Hematopoietic multipotent progenitor cell treated with erythropoietin and hydrocortisone succinate and interleukin-3 and kit ligand, for 8 days (in vitro differentiated cells): ENCODE data around the gene PSMB11.

ENCODE experiments used
- DNase-seq: peaks from one replicate; pipeline ENCODE4 v3.0.0-alpha.2; 2015

Gene PSMB11

GRCh38 chr14:23015618-23016017 lies 26.4 kb upstream of the PSMB11 start:
- DNase-seq, result no peak

- DNase-seq, result no peak
These were observed 24.9 kb upstream of the PSMB11 start for GRCh38 chr14:23017091-23017490.

GRCh38 chr14:23018107-23018506 lies 23.9 kb upstream of the PSMB11 start:
- DNase-seq, result no peak

- DNase-seq, result peak; percentile 90
These were observed 21.6 kb upstream of the PSMB11 start for GRCh38 chr14:23020143-23021128.

- DNase-seq, result no peak
These were observed 20.6 kb upstream of the PSMB11 start for GRCh38 chr14:23021434-23021833.

GRCh38 chr14:23021889-23022442 lies 20.0 kb upstream of the PSMB11 start:
- no peak for DNase-seq

GRCh38 chr14:23023022-23023794 lies 18.8 kb upstream of the PSMB11 start:
- no peak for DNase-seq

- no peak for DNase-seq
These were observed 18.2 kb upstream of the PSMB11 start for GRCh38 chr14:23023795-23024152.

- no peak for DNase-seq
These were observed 17.4 kb upstream of the PSMB11 start for GRCh38 chr14:23024612-23025075.

GRCh38 chr14:23025151-23025814 lies 16.7 kb upstream of the PSMB11 start:
- no peak for DNase-seq

- DNase-seq, result no peak
These were observed 13.2 kb upstream of the PSMB11 start for GRCh38 chr14:23028799-23029198.

GRCh38 chr14:23030936-23031335 lies 11.1 kb upstream of the PSMB11 start:
- no peak for DNase-seq

- peak; percentile 58 for DNase-seq
These were observed 8.7 kb upstream of the PSMB11 start for GRCh38 chr14:23033251-23033727.

- DNase-seq, result no peak
These were observed 8.1 kb upstream of the PSMB11 start for GRCh38 chr14:23033801-23034497.

- DNase-seq, result peak; percentile 98
These were observed 7.3 kb upstream of the PSMB11 start, which contains the start of gene PSMB5 for GRCh38 chr14:23034498-23035302. Gene PSMB5, minus strand, starts transcription at chr14:23034900. Its CDS starts 19 bp downstream, at chr14:23034881.

GRCh38 chr14:23035303-23036144 lies 6.5 kb upstream of the PSMB11 start:
- no peak for DNase-seq

GRCh38 chr14:23040100-23040499 lies 1.9 kb upstream of the PSMB11 start:
- no peak for DNase-seq

- no peak for DNase-seq
These were observed 283 bp upstream of the PSMB11 start for GRCh38 chr14:23041729-23042128.

GRCh38 chr14:23043145-23043544 lies 1.1 kb downstream of the PSMB11 start:
- no peak for DNase-seq

GRCh38 chr14:23043754-23044153 lies 1.7 kb downstream of the PSMB11 start:
- no peak for DNase-seq
